ENCODE measurements around the gene CORIN.

The CORIN gene

GRCh38 chr4:47668810-47669408, 169.0 kb downstream of the CORIN start:
- DNase-seq (ENCODE audit: insufficient read length, low spot score) (no peak), FAIRE-seq (peak; percentile 75)
- TF ChIP-seq POLR2AphosphoS5 (IDR thresholded peaks at IDR 0.05; ENCODE audit: low read depth, low read length) (no peak), TAF1 (IDR thresholded peaks at IDR 0.05; ENCODE audit: low read depth, low read length) (no peak), PAX5 (IDR thresholded peaks at IDR 0.05; ENCODE audit: insufficient read depth, low read length, severe bottlenecking) (no peak), POU2F2 (IDR thresholded peaks at IDR 0.05; ENCODE audit: low read depth, low read length) (no peak), SPI1 (IDR thresholded peaks at IDR 0.05; ENCODE audit: low read depth, low read length) (no peak), POLR2A (IDR thresholded peaks at IDR 0.05; ENCODE audit: low read depth, low read length) (no peak)

DNA sequence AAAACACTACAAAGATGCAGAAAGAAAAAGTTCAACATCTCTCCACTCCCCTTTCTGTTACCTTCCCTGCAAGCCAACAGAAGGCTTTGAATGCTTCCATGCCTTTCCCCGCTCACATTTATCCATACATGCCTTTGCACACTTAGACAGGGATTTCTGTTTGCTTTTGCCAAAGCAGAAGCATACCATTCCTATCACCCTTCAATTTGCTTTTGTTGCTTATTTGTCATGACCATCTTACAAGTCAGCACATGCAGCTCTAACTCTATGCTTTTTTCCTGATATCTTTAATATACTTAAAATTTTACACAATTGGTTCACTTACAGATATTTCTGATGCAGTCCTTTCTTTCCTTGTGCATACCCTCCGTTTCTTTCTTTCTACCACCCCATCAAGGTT, 169.6 kb downstream of the CORIN start:
- FAIRE-seq (no peak), DNase-seq (ENCODE audit: insufficient read length, low spot score) (no peak)

DNA sequence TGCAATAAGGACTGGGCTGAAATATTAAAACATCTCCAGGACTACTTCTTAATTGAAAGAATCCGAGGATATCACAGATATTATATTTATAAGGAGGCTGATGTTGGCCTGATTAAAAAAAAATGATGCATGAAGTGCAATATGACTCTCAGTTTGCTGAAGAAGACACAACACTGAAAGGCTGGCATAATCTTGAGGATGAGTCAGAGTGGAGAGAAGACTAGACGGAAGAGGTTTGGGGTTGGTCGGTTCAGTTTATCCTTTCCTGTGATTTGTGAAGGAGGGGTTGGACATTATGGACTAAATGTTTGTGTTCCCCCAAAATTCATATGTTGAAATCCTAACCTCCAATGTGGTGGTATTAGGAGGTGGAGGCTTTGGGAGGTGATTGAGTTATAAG, 170.3 kb downstream of the CORIN start:
- TF ChIP-seq POLR2A (IDR thresholded peaks at IDR 0.05; ENCODE audit: low read depth, low read length) (no peak), POU2F2 (IDR thresholded peaks at IDR 0.05; ENCODE audit: low read depth, low read length) (no peak), PAX5 (IDR thresholded peaks at IDR 0.05; ENCODE audit: insufficient read depth, low read length, severe bottlenecking) (no peak), POLR2AphosphoS5 (IDR thresholded peaks at IDR 0.05; ENCODE audit: low read depth, low read length) (no peak), SPI1 (IDR thresholded peaks at IDR 0.05; ENCODE audit: low read depth, low read length) (no peak), TAF1 (IDR thresholded peaks at IDR 0.05; ENCODE audit: low read depth, low read length) (no peak)
- DNase-seq (ENCODE audit: insufficient read length, low spot score): no peak
- FAIRE-seq: no peak

More for the DNA sequence above, 169.6 kb downstream of the CORIN start:
- TF ChIP-seq POLR2A (IDR thresholded peaks at IDR 0.05; ENCODE audit: low read depth, low read length) (no peak), PAX5 (IDR thresholded peaks at IDR 0.05; ENCODE audit: insufficient read depth, low read length, severe bottlenecking) (no peak), POLR2AphosphoS5 (IDR thresholded peaks at IDR 0.05; ENCODE audit: low read depth, low read length) (no peak), POU2F2 (IDR thresholded peaks at IDR 0.05; ENCODE audit: low read depth, low read length) (no peak), TAF1 (IDR thresholded peaks at IDR 0.05; ENCODE audit: low read depth, low read length) (no peak), SPI1 (IDR thresholded peaks at IDR 0.05; ENCODE audit: low read depth, low read length) (no peak)

DNA sequence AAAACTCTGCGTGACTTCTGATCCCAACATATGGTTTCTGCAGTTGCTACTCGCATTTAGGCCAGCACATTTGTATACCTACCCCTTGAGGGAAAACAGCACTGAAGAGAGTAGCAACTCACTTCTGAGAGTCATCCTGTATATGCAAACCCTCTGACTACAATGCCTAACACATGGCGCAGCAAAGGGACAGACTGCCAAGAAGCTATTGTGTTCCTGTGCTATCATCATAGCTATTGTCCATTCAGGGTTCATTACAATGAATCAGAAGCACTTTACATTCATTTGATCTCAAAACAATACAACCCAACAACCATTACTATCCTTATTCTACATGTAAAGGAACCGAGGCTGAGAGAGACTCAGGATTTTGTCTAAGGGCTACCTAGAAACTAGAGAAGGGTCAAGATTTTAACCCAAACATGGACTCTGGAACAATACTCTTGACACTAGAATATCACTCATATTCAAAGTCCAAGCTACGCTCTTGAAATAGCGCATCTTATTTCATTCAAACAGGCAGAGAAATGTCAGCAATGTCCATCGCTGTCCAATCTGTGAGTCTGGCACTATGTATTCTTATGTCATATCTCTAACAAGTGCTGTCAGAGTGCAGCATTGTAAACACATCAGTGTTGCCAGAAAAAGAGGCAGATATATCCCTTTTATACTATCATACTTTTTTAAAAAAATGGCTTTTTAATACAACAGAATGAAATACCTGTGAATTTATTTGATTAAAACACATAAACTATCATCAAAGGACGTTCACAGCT, 173.6 kb downstream of the CORIN start:
- TF ChIP-seq POLR2AphosphoS5 (IDR thresholded peaks at IDR 0.05; ENCODE audit: low read depth, low read length) (no peak), SPI1 (IDR thresholded peaks at IDR 0.05; ENCODE audit: low read depth, low read length) (no peak), PAX5 (IDR thresholded peaks at IDR 0.05; ENCODE audit: insufficient read depth, low read length, severe bottlenecking) (no peak), POLR2A (IDR thresholded peaks at IDR 0.05; ENCODE audit: low read depth, low read length) (no peak), POU2F2 (IDR thresholded peaks at IDR 0.05; ENCODE audit: low read depth, low read length) (no peak), TAF1 (IDR thresholded peaks at IDR 0.05; ENCODE audit: low read depth, low read length) (no peak)
- no peak for FAIRE-seq

GRCh38 chr4:47662975-47663374, 174.9 kb downstream of the CORIN start:
- no peak for FAIRE-seq

More for the DNA sequence above, 173.6 kb downstream of the CORIN start:
- DNase-seq (ENCODE audit: insufficient read length, low spot score): no peak

DNA sequence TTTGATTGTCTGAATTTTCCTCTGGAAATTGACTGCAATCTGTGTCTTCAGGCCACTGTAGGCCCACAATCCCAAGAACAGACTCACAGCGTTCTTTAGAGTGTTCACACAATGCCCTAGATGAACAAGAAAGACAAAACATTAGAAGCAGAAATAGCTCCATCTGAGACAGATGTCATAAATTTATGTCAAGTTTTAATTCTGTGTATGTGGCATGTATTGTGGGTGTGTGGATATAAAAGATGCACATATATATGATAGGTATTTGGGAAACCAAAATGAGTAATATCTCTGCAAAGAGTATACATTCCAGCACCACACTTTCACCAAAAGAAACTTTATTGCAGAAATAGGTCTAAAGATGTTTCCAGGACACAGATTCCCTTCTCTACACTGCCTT, 176.1 kb downstream of the CORIN start:
- no peak for FAIRE-seq
- DNase-seq (ENCODE audit: insufficient read length, low spot score): no peak
- TF ChIP-seq SPI1 (IDR thresholded peaks at IDR 0.05; ENCODE audit: low read depth, low read length) (no peak), TAF1 (IDR thresholded peaks at IDR 0.05; ENCODE audit: low read depth, low read length) (no peak), POLR2A (IDR thresholded peaks at IDR 0.05; ENCODE audit: low read depth, low read length) (no peak), POU2F2 (IDR thresholded peaks at IDR 0.05; ENCODE audit: low read depth, low read length) (no peak), POLR2AphosphoS5 (IDR thresholded peaks at IDR 0.05; ENCODE audit: low read depth, low read length) (no peak), PAX5 (IDR thresholded peaks at IDR 0.05; ENCODE audit: insufficient read depth, low read length, severe bottlenecking) (no peak)

More at GRCh38 chr4:47662975-47663374, 174.9 kb downstream of the CORIN start:
- TF ChIP-seq PAX5 (IDR thresholded peaks at IDR 0.05; ENCODE audit: insufficient read depth, low read length, severe bottlenecking) (no peak), POLR2A (IDR thresholded peaks at IDR 0.05; ENCODE audit: low read depth, low read length) (no peak), POLR2AphosphoS5 (IDR thresholded peaks at IDR 0.05; ENCODE audit: low read depth, low read length) (no peak), SPI1 (IDR thresholded peaks at IDR 0.05; ENCODE audit: low read depth, low read length) (no peak), TAF1 (IDR thresholded peaks at IDR 0.05; ENCODE audit: low read depth, low read length) (no peak), POU2F2 (IDR thresholded peaks at IDR 0.05; ENCODE audit: low read depth, low read length) (no peak)
- no peak for DNase-seq (ENCODE audit: insufficient read length, low spot score)

DNA sequence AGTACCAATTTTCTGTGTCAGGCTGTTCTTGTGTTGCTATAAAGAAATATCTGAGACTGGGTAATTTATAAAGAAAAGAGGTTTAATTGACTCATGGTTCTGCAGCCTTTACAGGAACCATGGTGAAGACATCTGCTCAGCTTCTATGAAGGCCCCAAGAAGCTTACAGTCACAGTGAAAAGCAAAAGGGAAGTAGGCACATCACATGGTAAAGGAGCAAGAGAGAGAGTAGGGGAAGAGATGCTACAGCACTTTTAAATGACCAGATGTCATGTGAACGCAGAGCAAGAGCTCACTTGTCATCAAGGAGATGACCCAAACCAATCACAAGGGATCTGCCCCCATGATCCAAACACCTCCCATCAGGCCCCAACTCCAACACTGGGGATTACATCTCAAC, 178.5 kb downstream of the CORIN start:
- FAIRE-seq: no peak
- DNase-seq (ENCODE audit: insufficient read length, low spot score): no peak
- TF ChIP-seq SPI1 (IDR thresholded peaks at IDR 0.05; ENCODE audit: low read depth, low read length) (no peak), POLR2AphosphoS5 (IDR thresholded peaks at IDR 0.05; ENCODE audit: low read depth, low read length) (no peak), POU2F2 (IDR thresholded peaks at IDR 0.05; ENCODE audit: low read depth, low read length) (no peak), TAF1 (IDR thresholded peaks at IDR 0.05; ENCODE audit: low read depth, low read length) (no peak), POLR2A (IDR thresholded peaks at IDR 0.05; ENCODE audit: low read depth, low read length) (no peak), PAX5 (IDR thresholded peaks at IDR 0.05; ENCODE audit: insufficient read depth, low read length, severe bottlenecking) (no peak)

- FAIRE-seq: no peak
- TF ChIP-seq POLR2AphosphoS5 (IDR thresholded peaks at IDR 0.05; ENCODE audit: low read depth, low read length) (no peak), PAX5 (IDR thresholded peaks at IDR 0.05; ENCODE audit: insufficient read depth, low read length, severe bottlenecking) (no peak), POU2F2 (IDR thresholded peaks at IDR 0.05; ENCODE audit: low read depth, low read length) (no peak), TAF1 (IDR thresholded peaks at IDR 0.05; ENCODE audit: low read depth, low read length) (no peak), SPI1 (IDR thresholded peaks at IDR 0.05; ENCODE audit: low read depth, low read length) (no peak), POLR2A (IDR thresholded peaks at IDR 0.05; ENCODE audit: low read depth, low read length) (no peak)
- no peak for DNase-seq (ENCODE audit: insufficient read length, low spot score)
Observed at GRCh38 chr4:47654972-47655693, 182.7 kb downstream of the CORIN start.

- TF ChIP-seq PAX5 (IDR thresholded peaks at IDR 0.05; ENCODE audit: insufficient read depth, low read length, severe bottlenecking) (no peak), SPI1 (IDR thresholded peaks at IDR 0.05; ENCODE audit: low read depth, low read length) (no peak), TAF1 (IDR thresholded peaks at IDR 0.05; ENCODE audit: low read depth, low read length) (no peak), POLR2A (IDR thresholded peaks at IDR 0.05; ENCODE audit: low read depth, low read length) (no peak), POU2F2 (IDR thresholded peaks at IDR 0.05; ENCODE audit: low read depth, low read length) (no peak), POLR2AphosphoS5 (IDR thresholded peaks at IDR 0.05; ENCODE audit: low read depth, low read length) (no peak)
- FAIRE-seq: no peak
- DNase-seq (ENCODE audit: insufficient read length, low spot score): no peak
Observed at GRCh38 chr4:47652092-47652491, 185.8 kb downstream of the CORIN start.

Data from GM12891 (cell line).